ENCODE measurements around the gene ZMIZ1.

DNA sequence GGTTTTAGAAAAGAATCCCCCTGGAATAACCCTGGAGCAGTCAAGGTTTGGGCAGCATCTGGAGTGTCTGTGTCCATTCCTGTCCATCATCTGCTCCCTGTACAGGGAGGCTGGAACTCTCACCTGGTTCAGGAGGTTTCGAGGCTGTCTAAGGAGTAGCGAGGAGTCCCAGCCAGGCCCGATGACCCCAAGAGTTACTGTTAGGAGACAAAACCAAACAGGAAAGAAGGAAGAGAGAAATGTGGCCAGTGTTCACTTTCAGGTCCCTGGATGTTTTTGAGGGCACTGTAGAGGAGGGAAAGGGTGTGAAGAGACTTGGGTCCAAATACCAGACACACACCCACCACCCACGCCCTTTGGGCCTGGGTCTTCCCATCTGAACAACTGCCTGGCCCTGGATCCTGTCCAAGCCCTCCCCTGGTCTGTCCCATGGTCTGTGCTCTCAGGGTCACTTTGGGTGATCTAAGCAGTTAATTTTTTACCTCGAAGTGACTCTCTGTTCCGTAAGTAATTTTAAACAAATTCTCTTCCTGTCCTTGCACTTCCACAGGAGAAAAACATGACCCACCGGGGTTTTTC lies 117.1 kb downstream of the ZMIZ1 start:
- TF ChIP-seq, protein P1, sequence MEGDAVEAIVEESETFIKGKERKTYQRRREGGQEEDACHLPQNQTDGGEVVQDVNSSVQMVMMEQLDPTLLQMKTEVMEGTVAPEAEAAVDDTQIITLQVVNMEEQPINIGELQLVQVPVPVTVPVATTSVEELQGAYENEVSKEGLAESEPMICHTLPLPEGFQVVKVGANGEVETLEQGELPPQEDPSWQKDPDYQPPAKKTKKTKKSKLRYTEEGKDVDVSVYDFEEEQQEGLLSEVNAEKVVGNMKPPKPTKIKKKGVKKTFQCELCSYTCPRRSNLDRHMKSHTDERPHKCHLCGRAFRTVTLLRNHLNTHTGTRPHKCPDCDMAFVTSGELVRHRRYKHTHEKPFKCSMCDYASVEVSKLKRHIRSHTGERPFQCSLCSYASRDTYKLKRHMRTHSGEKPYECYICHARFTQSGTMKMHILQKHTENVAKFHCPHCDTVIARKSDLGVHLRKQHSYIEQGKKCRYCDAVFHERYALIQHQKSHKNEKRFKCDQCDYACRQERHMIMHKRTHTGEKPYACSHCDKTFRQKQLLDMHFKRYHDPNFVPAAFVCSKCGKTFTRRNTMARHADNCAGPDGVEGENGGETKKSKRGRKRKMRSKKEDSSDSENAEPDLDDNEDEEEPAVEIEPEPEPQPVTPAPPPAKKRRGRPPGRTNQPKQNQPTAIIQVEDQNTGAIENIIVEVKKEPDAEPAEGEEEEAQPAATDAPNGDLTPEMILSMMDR (conservative IDR thresholded peaks at IDR 0.05; ENCODE audit: low read depth, low read length) = no peak
- no peak for TF ChIP-seq EZH2 (IDR thresholded peaks at IDR 0.05; ENCODE audit: borderline replicate concordance, low read depth, low read length, poor library complexity, severe bottlenecking)
